Heart right ventricle (tissue), 16 donors: Measurements from ENCODE around the gene VRK1. TPM values are rescaled to one million over a fixed set of nuclear protein-coding genes. Genes with fewer than 3 reads are reported as not detected.

Source experiments
- ATAC-seq, 8 donors: fragments of 200-7000 bp; cut with Tn5 transposase; one replicate each; pipeline ENCODE4 v1.9.1; 2020; ENCODE audit warnings: mild to moderate bottlenecking in 8 of 8, moderate library complexity in 8 of 8, moderate number of reproducible peaks in 1 of 8
- DNase-seq, 2 donors: peaks; one replicate each; pipeline ENCODE4 v3.0.0-alpha.2; 2020
- H3K27ac ChIP-seq, 10 donors: fragments of 200-600 bp; sonication (generic) in 2 of 10; one replicate each; pipeline versions ENCODE4 v1.5.0 to v1.8.0; 2020 to 2022; ENCODE audit warnings: mild to moderate bottlenecking in 3 of 10
- H3K27me3 ChIP-seq, 7 donors: fragments of 200-600 bp; one replicate each; pipeline ENCODE4 v1.8.0; 2021 to 2022; ENCODE audit warnings: mild to moderate bottlenecking in 2 of 7
- H3K36me3 ChIP-seq, 9 donors: fragments of 200-600 bp; sonication (generic) in 1 of 9; one replicate each; pipeline versions ENCODE4 v1.5.0 to v1.8.0; 2020 to 2022; ENCODE audit warnings: mild to moderate bottlenecking in 2 of 9
- H3K4me1 ChIP-seq, 9 donors: fragments of 200-600 bp; sonication (generic) in 1 of 9; one replicate each; pipeline versions ENCODE4 v1.5.0 to v1.8.0; 2020 to 2022; ENCODE audit warnings: mild to moderate bottlenecking in 4 of 9
- H3K4me3 ChIP-seq, 10 donors: fragments of 200-600 bp; sonication (generic) in 2 of 10; one replicate each; pipeline versions ENCODE4 v1.5.0 to v1.8.0; 2020 to 2022; ENCODE audit warnings: mild to moderate bottlenecking in 7 of 10, moderate library complexity in 2 of 10
- H3K9me3 ChIP-seq, 11 donors: fragments of 200-600 bp in 10 of 11; sonication (generic) in 2 of 11; one replicate each; pipeline versions ENCODE4 v1.5.0 to v1.8.0; 2013 to 2022; ENCODE audit warnings: mild to moderate bottlenecking in 2 of 11, control low read depth in 1 of 11, moderate library complexity in 1 of 11
- WGBS, 2 donors: extraction: QIAGEN DNeasy Blood & Tissue Kit; methylation state at CpG; one replicate each; pipeline ENCODE4 v1.1.7; 2013; ENCODE audit warnings: inconsistent platforms in 1 of 2; 5-methylcytosine and 5-hydroxymethylcytosine counted together
- intact Hi-C, 10 donors: fragments of 100-400 bp; cut with DNase I; formaldehyde crosslinking; loops; one replicate each; pipeline versions ENCODE4 v1.11.1 to v1.14.2; 2022
- polyA plus RNA-seq, 2 donors: library from polyadenylated mRNA; stranded (reverse); fragments of 200-250 nt; gene quantifications; one replicate each; pipeline ENCODE4 v1.2.3, GENCODE V29; 2013
- total RNA-seq, 10 donors: library from RNA; stranded (reverse); fragmentation: NEBNext Ultra II Directional in 3 of 10; extraction: Animal tissue kit (Norgen Biotek cat#: 25700) in 3 of 10; gene quantifications; one replicate each; pipeline versions ENCODE4 v1.2.1 to v1.2.4, GENCODE V29; 2021 to 2023
- TF ChIP-seq, protein P1 (sequence below), 9 donors: fragments of 200-600 bp; sonication (generic) in 2 of 9; IDR thresholded peaks; one replicate each; pipeline versions ENCODE4 v1.5.0 to v1.8.0; 2021 to 2022; ENCODE audit warnings: antibody characterized with exemption in 9 of 9, mild to moderate bottlenecking in 5 of 9, moderate library complexity in 1 of 9
- donor health status: Arrhythmogenic right ventricular cardiomyopathy.
- donor health status: ischemic (EF 13 %, LVEDD 7.1; RV severe dilation, severe dysfunction).
- donor health status: healthy with polysubstance abuse.
- donor health status: DM: no; HTN: yes; CAD: no.
- donor health status: DM: no; HTN: no; CAD: no.
- donor health status: ischemic (EF 25% LVEDD 6.9; RV normal size, moderate dysfunction).
- donor health status: ischemic (EF 25% LVEDD 5.7; RV mildly dilated, moderate dysfunction).
- donor health status: healthy.
- donor health status: DM: yes; HTN: yes; CAD: no.
- donor health status: Ischemic cardiomyopathy.
- donor health status: ischemic (EF 35%, LVEDD 5.7; RV mildly dilated, moderate dysfunction).
- donor health status: nonischemic (EF 11% LVEDD 7.7; RV severe dilation, severe dysfunction).
- donor health status: DM: yes; HTN: yes; CAD: no.
- donor health status: PGD.
- donor health status: ischemic (EF 29% LVEDD 5.4; RV normal size, mild dysfunction).
- donor health status: nonischemic (EF 23%, LVEDD 6.1; RV moderate dilation, normal function).

Gene VRK1
- total and polyA plus RNA-seq, 12 donors, result 2.3 to 9.7 (median 7.2) TPM

DNA sequence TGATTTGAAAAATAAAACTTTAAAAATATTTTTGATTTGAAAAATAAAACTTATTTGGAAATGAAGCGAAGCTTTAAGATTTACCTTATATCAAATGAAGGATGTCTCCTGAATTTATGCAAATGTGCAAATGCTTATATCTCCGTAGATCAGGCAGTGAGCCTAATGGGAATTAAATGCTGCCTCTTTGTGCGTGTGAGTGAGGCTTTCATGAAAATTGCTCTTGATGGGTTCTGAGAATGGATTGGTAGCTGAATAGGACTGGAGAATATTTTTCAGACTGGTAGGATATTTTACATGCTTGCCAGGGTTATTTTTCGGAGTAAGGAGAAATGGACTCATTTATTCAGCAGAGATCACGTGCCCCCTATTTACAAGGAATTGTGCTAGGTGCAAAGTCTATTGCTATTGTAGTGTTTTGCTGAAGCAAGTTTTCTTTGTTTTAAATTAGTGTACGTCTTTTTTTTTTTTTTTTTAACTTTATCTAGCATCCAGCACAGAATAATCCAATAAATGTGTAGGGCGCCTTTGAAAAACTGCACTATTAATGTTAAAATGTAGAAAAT lies 2.4 kb downstream of the VRK1 start:
- WGBS, 2 donors, result 92 to 94% methylated on average over 7 of the region's 7 CpGs

DNA sequence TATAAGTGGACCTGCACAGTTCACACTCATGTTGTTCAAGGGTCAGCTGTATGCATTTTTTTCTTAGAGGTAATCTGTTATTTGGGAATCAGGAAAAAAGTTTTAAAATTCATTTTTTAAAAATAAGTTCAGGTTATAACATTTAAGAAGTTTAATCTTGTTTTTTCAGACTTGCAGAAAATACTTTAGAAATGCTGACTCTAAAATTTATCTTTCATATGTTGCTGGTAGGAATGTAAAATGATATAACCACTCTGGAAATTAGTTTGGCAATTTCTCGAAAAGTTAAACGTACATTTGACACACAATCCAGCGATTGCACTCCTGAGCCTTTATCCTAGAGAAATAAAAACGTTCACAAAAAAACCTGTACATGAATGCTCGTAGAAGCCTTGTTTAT lies 4.7 kb downstream of the VRK1 start:
- ATAC-seq (no peak), DNase-seq (no peak)
- intact Hi-C loops, result no loop called here
- TF ChIP-seq, protein P1, sequence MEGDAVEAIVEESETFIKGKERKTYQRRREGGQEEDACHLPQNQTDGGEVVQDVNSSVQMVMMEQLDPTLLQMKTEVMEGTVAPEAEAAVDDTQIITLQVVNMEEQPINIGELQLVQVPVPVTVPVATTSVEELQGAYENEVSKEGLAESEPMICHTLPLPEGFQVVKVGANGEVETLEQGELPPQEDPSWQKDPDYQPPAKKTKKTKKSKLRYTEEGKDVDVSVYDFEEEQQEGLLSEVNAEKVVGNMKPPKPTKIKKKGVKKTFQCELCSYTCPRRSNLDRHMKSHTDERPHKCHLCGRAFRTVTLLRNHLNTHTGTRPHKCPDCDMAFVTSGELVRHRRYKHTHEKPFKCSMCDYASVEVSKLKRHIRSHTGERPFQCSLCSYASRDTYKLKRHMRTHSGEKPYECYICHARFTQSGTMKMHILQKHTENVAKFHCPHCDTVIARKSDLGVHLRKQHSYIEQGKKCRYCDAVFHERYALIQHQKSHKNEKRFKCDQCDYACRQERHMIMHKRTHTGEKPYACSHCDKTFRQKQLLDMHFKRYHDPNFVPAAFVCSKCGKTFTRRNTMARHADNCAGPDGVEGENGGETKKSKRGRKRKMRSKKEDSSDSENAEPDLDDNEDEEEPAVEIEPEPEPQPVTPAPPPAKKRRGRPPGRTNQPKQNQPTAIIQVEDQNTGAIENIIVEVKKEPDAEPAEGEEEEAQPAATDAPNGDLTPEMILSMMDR (IDR thresholded peaks at IDR 0.05), result no peak
- Histone ChIP-seq H3K36me3 (no peaks in the 10 kb centered on the region), H3K9me3 (no peaks in the 10 kb centered on the region), H3K4me3 (no peak overlapping the region), H3K27me3 (no peaks in the 10 kb centered on the region), H3K27ac (no peak overlapping the region), H3K4me1 (peaks cover 4 to 48% (median 20%) of the 10 kb centered on the region in 9 donors)
- 90 to 93% methylated on average over 5 of the region's 5 CpGs for WGBS, 2 donors

More for the DNA sequence above, 2.4 kb downstream of the VRK1 start:
- no peaks in the 10 kb centered on the region for H3K36me3 ChIP-seq
- intact Hi-C loops, result no loop called here
- no peaks in the 10 kb centered on the region for H3K9me3 ChIP-seq
- no peak for ATAC-seq
- TF ChIP-seq, protein P1 (IDR thresholded peaks at IDR 0.05), result no peak
- no peak overlapping the region for H3K27ac ChIP-seq
- H3K4me1 ChIP-seq, result peaks cover 4 to 31% (median 11%) of the 10 kb centered on the region in 9 donors
- no peak for DNase-seq
- no peaks in the 10 kb centered on the region for H3K27me3 ChIP-seq
- no peak overlapping the region for H3K4me3 ChIP-seq

DNA sequence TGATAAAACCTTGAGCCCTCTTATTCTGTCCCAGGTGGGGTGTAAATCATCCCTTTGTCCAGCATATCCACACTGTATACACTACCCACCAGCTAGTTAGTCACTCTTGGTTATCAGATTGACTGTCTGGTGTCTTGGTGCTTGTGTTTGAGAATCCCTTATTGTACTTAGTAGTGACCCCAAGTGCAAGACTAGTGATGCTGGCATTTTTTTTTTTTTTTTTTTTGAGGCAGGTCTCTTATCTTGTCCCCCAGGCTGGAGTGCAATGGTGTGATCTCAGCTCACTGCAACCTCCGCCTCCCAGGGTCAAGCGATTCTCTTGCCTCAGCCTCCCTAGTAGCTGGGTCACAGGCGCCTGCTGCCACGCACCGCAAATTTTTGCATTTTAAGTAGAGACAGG lies 5.8 kb downstream of the VRK1 start:
- H3K9me3 ChIP-seq, result no peaks in the 10 kb centered on the region
- H3K4me1 ChIP-seq, result peaks cover 2 to 50% (median 15%) of the 10 kb centered on the region in 9 donors
- no peaks in the 10 kb centered on the region for H3K36me3 ChIP-seq
- no peak overlapping the region for H3K4me3 ChIP-seq
- ATAC-seq (no peak), DNase-seq (no peak)
- intact Hi-C loops, result no loop called here
- no peaks in the 10 kb centered on the region for H3K27me3 ChIP-seq
- H3K27ac ChIP-seq, result no peak overlapping the region
- TF ChIP-seq, protein P1 (IDR thresholded peaks at IDR 0.05), result no peak
- WGBS, 2 donors, result 96 to 99% methylated on average over 5 of the region's 5 CpGs

DNA sequence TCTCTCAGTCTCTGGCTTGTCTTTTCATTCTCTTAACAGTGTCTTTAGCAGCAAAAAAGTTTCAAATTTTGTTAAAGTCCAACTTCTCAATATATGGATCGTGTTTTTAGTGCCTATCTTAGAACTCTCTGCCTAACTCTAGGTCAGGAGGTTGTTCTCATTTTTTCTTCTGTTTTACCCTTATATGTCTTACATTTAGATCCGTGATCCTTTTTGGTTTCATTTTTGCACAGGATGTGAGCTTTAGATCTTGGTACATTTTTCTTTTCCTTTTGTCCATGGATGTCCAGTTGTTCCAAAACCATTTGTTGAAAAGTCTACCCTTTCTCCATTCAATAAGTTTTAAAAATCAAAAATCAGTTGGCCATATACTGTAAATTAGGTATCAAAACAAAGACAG lies 6.8 kb downstream of the VRK1 start:
- DNase-seq (no peak), ATAC-seq (no peak)
- no peak overlapping the region for H3K27ac ChIP-seq
- H3K27me3 ChIP-seq, result no peaks in the 10 kb centered on the region
- no peak overlapping the region for H3K4me3 ChIP-seq
- TF ChIP-seq, protein P1 (IDR thresholded peaks at IDR 0.05), result no peak
- no peaks in the 10 kb centered on the region for H3K36me3 ChIP-seq
- H3K4me1 ChIP-seq, result peaks cover 0 to 40% (median 5%) of the 10 kb centered on the region in 9 donors
- intact Hi-C loops, result no loop called here
- WGBS, 2 donors, result 70 to 78% methylated on average over 2 of the region's 2 CpGs
- H3K9me3 ChIP-seq, result no peaks in the 10 kb centered on the region
